Right lobe of liver (tissue), 6 donors: ENCODE results near the gene SAMD4A. TPM values are rescaled to one million over a fixed set of nuclear protein-coding genes. Genes with fewer than 3 reads are reported as not detected.

Experiments used
- ATAC-seq, 4 donors: fragments of 200-7000 bp; cut with Tn5 transposase; one replicate each; pipeline ENCODE4 v1.9.1; 2020; ENCODE audit warnings: mild to moderate bottlenecking in 4 of 4, moderate library complexity in 4 of 4
- DNase-seq, 3 donors: peaks; one replicate each; pipeline ENCODE4 v3.0.0-alpha.2; 2020
- H3K27ac ChIP-seq, 3 donors: fragments of 200-600 bp; one replicate each; pipeline ENCODE4 v1.8.0; 2022
- H3K27me3 ChIP-seq, 2 donors: fragments of 200-600 bp; one replicate each; pipeline ENCODE4 v1.8.0; 2022
- H3K36me3 ChIP-seq, 4 donors: fragments of 200-600 bp; sonication (generic) in 1 of 4; one replicate each; pipeline versions ENCODE4 v1.5.1 to v1.8.0; 2017 to 2022; ENCODE audit warnings: control low read depth in 1 of 4
- H3K4me1 ChIP-seq, 4 donors: fragments of 200-600 bp; sonication (generic) in 1 of 4; one replicate each; pipeline versions ENCODE4 v1.5.1 to v1.8.0; 2017 to 2022; ENCODE audit warnings: control low read depth in 1 of 4
- H3K4me3 ChIP-seq, 3 donors: fragments of 200-600 bp; one replicate each; pipeline ENCODE4 v1.8.0; 2022
- H3K9me3 ChIP-seq, 4 donors: fragments of 200-600 bp; sonication (generic) in 1 of 4; one replicate each; pipeline versions ENCODE4 v1.5.1 to v1.8.0; 2017 to 2022; ENCODE audit warnings: control low read depth in 1 of 4
- POLR2A ChIP-seq: fragments of 450-650 bp; IDR thresholded peaks from one replicate; pipeline ENCODE4 v1.6.1; 2017; ENCODE audit warnings: antibody characterized with exemption, mild to moderate bottlenecking
- WGBS: methylation state at CpG from one replicate; pipeline ENCODE4 v1.1.6; 2018; ENCODE audit warnings: low coverage, low lambda C conversion rate; ENCODE audit not compliant: insufficient coverage; ENCODE audit errors: missing lambda C conversion rate; 5-methylcytosine and 5-hydroxymethylcytosine counted together
- intact Hi-C, 2 donors: fragments of 100-400 bp; cut with DNase I; formaldehyde crosslinking; loops; one replicate each; pipeline versions ENCODE4 v1.11.2 to v1.14.1; 2022
- total RNA-seq, 6 experiments: library from RNA; depleted of rRNA in 2 of 6; stranded (reverse); fragments of >200 nt in 2 of 6; fragmentation: NEBNext Ultra II Directional in 3 of 6; extraction: Animal tissue kit (Norgen Biotek cat#: 25700) in 3 of 6; gene quantifications; one replicate each; pipeline versions ENCODE4 v1.1.0 to v1.2.4, GENCODE V29; 2016 to 2023
- TF ChIP-seq, protein P1 (sequence below), 4 donors: fragments of 200-600 bp in 3 of 4; fragments of 450-650 bp in 1 of 4; IDR thresholded peaks; one replicate each; pipeline versions ENCODE4 v1.5.1 to v1.8.0; 2016 to 2022; ENCODE audit warnings: antibody characterized with exemption in 4 of 4, mild to moderate bottlenecking in 2 of 4
- donor health status: DM: no; HTN: yes; CAD: no.
- donor health status: DM: no; HTN: no; CAD: no.
- donor health status: DM: no; HTN: no; CAD: no.
- donor health status: DM: no; HTN: yes; CAD: no.
- donor health status: DM: no; HTN: yes; CAD: no.

The SAMD4A gene
- total RNA-seq, 6 experiments from 2014 or later: 16.7 to 31.9 (median 21.1) TPM

DNA sequence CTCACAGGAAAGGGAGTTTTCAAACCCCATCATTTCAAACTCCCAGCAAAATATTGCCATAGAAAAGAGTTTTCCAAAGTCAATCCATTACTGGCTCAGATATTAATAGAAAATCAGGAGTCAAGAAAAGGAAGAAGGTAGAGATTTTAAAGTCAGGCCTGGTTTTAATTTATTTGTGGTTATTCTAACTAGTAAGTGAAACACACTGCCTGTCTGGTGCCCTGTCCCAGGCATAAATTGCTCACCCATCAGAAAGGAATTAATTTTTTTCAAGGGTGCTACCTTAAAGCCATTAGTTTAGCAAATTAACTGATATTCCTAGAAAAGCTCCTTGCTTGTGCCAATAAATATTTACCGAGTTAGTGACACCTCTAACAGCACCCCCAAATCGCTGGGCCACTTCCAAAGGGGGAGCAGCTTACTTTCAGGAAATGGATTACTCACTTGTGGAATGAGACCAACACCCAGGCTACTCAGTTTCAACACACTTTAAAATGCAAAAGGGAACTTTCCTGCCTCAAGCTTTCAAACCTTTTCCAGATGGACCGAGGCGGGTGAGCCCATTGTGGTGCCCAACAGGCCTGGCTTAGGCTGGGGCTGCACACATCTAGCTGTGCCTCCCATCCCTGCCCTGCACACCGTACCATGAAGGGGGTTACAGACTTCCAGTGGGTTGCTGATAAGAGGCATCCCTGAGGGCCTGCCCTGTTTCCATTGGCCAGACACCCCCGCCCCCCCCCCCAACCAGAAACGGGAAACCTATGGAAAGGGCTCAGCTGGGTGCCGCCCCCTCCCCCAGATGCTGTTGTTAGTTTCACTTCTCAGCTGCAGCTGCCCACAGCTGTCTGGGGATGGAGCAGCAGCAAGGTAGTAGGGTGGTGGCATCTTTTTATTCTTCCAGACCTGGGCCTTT is 117.2 kb downstream of the SAMD4A start:
- no peak overlapping the region for H3K27ac ChIP-seq
- intact Hi-C loops: loop anchor here in 1 of 2 donors (10.0 kb wide), 1 partner anchor 109 kb away; no protein-coding TSS in a partner anchor
- WGBS: 45% methylated on average over 7 of the region's 8 CpGs
- H3K27me3 ChIP-seq: no peaks in the 10 kb centered on the region
- ATAC-seq (peak in 2 of 4 donors; percentile 27 to 34), DNase-seq (no peak)
- TF ChIP-seq, protein P1, sequence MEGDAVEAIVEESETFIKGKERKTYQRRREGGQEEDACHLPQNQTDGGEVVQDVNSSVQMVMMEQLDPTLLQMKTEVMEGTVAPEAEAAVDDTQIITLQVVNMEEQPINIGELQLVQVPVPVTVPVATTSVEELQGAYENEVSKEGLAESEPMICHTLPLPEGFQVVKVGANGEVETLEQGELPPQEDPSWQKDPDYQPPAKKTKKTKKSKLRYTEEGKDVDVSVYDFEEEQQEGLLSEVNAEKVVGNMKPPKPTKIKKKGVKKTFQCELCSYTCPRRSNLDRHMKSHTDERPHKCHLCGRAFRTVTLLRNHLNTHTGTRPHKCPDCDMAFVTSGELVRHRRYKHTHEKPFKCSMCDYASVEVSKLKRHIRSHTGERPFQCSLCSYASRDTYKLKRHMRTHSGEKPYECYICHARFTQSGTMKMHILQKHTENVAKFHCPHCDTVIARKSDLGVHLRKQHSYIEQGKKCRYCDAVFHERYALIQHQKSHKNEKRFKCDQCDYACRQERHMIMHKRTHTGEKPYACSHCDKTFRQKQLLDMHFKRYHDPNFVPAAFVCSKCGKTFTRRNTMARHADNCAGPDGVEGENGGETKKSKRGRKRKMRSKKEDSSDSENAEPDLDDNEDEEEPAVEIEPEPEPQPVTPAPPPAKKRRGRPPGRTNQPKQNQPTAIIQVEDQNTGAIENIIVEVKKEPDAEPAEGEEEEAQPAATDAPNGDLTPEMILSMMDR (IDR thresholded peaks at IDR 0.05): no peak
- no peak for TF ChIP-seq POLR2A
- no peak overlapping the region for H3K4me3 ChIP-seq
- no peaks in the 10 kb centered on the region for H3K9me3 ChIP-seq
- H3K4me1 ChIP-seq: no peaks in the 10 kb centered on the region
- no peaks in the 10 kb centered on the region for H3K36me3 ChIP-seq

DNA sequence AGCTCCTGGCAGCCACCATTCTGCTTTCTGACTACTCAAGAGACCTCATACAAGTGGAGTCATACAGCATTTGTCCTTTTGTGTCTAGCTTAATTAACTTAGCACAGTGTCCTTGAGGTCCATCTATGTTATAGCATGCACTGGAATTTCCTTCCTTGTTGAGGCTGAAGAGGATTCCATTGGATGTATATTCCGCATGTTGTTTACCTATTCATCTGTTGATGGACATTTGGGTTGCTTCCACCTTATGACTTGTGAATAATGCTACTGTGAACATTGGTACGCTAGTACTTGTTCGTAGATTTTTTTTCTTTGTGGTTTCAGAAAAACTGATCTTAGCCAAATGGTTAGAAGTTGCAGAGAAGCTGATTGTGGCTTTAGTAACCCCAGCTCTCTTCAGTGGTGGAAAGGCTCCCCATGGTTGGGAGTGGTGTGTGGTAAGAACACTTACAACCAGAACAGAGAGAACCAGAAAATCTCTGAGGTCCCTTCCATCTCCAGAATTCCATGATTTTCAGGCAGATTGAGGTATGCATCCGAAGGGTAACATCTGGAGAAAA is 118.4 kb downstream of the SAMD4A start:
- WGBS: 75% methylated on average over 3 of the region's 4 CpGs
- Histone ChIP-seq H3K27ac (peak overlapping the region in 1 of 3 donors; percentile 34), H3K4me3 (no peak overlapping the region), H3K4me1 (no peaks in the 10 kb centered on the region), H3K9me3 (no peaks in the 10 kb centered on the region), H3K36me3 (no peaks in the 10 kb centered on the region), H3K27me3 (no peaks in the 10 kb centered on the region)
- no peak for ATAC-seq
- intact Hi-C loops: loop anchor here in 1 of 2 donors (10.0 kb wide), 1 partner anchor 111 kb away; no protein-coding TSS in a partner anchor
- DNase-seq: no peak
- no peak for TF ChIP-seq POLR2A
- TF ChIP-seq, protein P1 (IDR thresholded peaks at IDR 0.05): no peak

DNA sequence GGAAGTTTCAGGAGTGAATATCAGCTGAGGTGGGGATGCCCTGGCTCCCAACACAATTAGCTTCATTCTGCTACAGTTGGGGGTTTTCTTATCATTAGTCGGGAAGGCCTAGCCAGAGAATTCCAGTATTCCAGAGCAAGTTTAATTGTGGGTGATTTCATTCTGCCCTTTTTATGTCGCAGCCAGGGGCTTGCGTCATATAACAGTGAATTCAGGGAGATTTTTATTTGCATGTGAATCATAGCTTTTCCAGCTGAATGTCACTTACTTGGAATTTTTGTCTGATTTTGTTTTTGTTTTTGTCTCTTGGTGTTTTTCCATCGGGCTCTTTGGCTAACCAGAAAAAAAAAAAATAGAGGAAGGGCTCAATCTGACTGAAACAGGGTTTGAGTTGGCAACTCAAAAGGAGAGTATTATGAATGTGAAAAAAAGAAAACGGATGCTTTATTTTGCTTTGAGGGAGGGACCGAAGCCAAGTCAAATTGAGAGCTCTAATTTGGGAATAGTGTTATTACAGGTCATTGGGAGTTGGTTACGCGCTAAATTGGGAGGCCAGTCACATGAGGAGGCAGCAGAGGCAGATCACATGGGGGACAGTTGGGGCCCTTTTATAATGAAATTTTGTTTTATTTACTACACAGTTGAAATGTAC is 119.4 kb downstream of the SAMD4A start:
- DNase-seq (no peak), ATAC-seq (peak in 3 of 4 donors; percentile 36 to 38 (median 36))
- H3K36me3 ChIP-seq: no peaks in the 10 kb centered on the region
- no peak overlapping the region for H3K4me3 ChIP-seq
- TF ChIP-seq, protein P1 (IDR thresholded peaks at IDR 0.05): no peak
- TF ChIP-seq POLR2A: no peak
- 47% methylated on average over 7 of the region's 8 CpGs for WGBS
- H3K9me3 ChIP-seq: no peaks in the 10 kb centered on the region
- H3K27ac ChIP-seq: peak overlapping the region; percentile 10 to 43 (median 34)
- H3K27me3 ChIP-seq: no peaks in the 10 kb centered on the region
- intact Hi-C loops: loop anchor here in 1 of 2 donors (10.0 kb wide), 1 partner anchor 112 kb away; no protein-coding TSS in a partner anchor
- H3K4me1 ChIP-seq: no peaks in the 10 kb centered on the region

DNA sequence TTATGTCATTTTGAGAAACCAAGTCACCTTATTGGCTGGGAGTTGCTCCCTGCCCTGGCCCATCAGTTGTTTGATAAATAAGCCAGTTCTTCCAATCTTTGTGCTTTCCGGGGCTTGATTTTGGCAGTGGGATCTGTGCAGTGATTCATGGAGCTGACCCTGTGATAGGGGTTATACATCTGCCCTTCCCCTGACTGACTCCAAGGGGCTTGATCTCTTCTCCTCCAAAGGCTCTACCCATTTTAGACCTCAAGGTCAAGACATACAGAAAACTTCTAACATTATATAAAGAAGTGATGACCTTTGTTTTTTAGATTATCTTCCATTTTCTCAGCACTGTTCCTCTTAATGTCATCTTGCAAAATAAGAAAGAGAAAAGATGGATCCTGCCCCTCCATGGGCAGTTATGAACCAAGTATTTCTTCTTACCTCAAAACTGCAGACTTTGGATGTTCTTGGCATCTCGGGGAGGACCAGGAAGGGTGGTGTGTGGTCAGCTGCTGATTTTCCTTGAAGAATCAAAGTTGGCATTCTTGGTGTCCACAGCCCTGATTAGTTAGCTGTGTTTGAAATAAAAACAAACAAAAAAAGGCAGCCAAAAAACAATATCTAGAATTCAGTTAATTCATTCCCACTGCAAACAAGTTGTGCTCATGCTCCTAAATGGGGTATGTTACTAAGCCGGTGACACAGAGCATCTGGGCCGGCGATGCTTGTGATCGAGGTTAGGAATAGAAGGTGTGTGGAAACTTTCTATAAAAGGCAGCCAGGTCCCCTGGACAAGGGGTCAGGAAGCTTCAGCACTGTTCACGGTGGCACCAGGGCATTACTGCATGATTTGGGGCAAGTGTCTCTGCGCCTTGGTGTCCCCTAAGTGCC is 120.2 kb downstream of the SAMD4A start:
- Histone ChIP-seq H3K36me3 (no peaks in the 10 kb centered on the region), H3K27ac (peak overlapping the region; percentile 8 to 43 (median 27)), H3K4me3 (no peak overlapping the region), H3K4me1 (no peaks in the 10 kb centered on the region), H3K9me3 (no peaks in the 10 kb centered on the region), H3K27me3 (no peaks in the 10 kb centered on the region)
- no peak for TF ChIP-seq POLR2A
- TF ChIP-seq, protein P1 (IDR thresholded peaks at IDR 0.05): no peak
- DNase-seq (no peak), ATAC-seq (no peak)
- WGBS: 21% methylated on average over 3 of the region's 8 CpGs
- intact Hi-C loops: loop anchor here in 1 of 2 donors (10.0 kb wide), 1 partner anchor 112 kb away; no protein-coding TSS in a partner anchor
